Stimulated activated CD8-positive, alpha-beta memory T cell treated with anti-CD3 and anti-CD28 coated beads, Interleukin-4, amount 100 ng/mL, for 48 hours (primary cell): ENCODE measurements around the gene PSMC3IP.
"Not testable (repeated sequence)": the region's sequence is repeated elsewhere in the genome, so short reads cannot be mapped to it uniquely, and the experiment has no call there.

Experiments
- DNase-seq: peaks from one replicate; pipeline ENCODE4 v3.0.0-alpha.2; 2020

PSMC3IP gene

GRCh38 chr17:42577532-42578281 is at the start of gene PSMC3IP:
TSS of gene PSMC3IP (minus strand) at chr17:42577729. CDS start at chr17:42577686, 43 bp downstream.
- DNase-seq, result peak; percentile 97

- no peak for DNase-seq
These were observed 46.4 kb upstream of the PSMC3IP start for GRCh38 chr17:42623732-42624596.

- DNase-seq, result no peak
These were observed 45.7 kb upstream of the PSMC3IP start for GRCh38 chr17:42623271-42623670.

- DNase-seq, result not testable (repeated sequence)
These were observed 44.5 kb upstream of the PSMC3IP start for GRCh38 chr17:42621987-42622386.

GRCh38 chr17:42618442-42619150 is 41.1 kb upstream of the PSMC3IP start:
- no peak for DNase-seq

GRCh38 chr17:42617956-42618431 is 40.5 kb upstream of the PSMC3IP start:
- DNase-seq, result no peak

- DNase-seq, result no peak
These were observed 36.3 kb upstream of the PSMC3IP start for GRCh38 chr17:42613699-42614295.

GRCh38 chr17:42612013-42612412 is 34.5 kb upstream of the PSMC3IP start:
- DNase-seq, result no peak

GRCh38 chr17:42609814-42610801 is 32.6 kb upstream of the PSMC3IP start:
- DNase-seq, result peak; percentile 51

- peak; percentile 99 for DNase-seq
These were observed 31.8 kb upstream of the PSMC3IP start, which contains the start of the genes RETREG3 and TUBG1 for GRCh38 chr17:42609182-42609813. TSS of gene RETREG3 (minus strand) at chr17:42609374. CDS start at chr17:42609324, 50 bp downstream. TSS of gene TUBG1 (plus strand) at chr17:42609683. CDS start at chr17:42609738, 55 bp downstream.

- peak; percentile 49 for DNase-seq
These were observed 31.0 kb upstream of the PSMC3IP start for GRCh38 chr17:42608305-42609181.

- DNase-seq, result no peak
These were observed 30.2 kb upstream of the PSMC3IP start for GRCh38 chr17:42607769-42608168.

- DNase-seq, result no peak
These were observed 25.8 kb upstream of the PSMC3IP start for GRCh38 chr17:42603318-42603717.

- no peak for DNase-seq
These were observed 21.4 kb upstream of the PSMC3IP start for GRCh38 chr17:42598905-42599304.

GRCh38 chr17:42596386-42596785 is 18.9 kb upstream of the PSMC3IP start:
- no peak for DNase-seq

- DNase-seq, result no peak
These were observed 13.9 kb upstream of the PSMC3IP start for GRCh38 chr17:42591411-42591810.

- DNase-seq, result no peak
These were observed 13.4 kb upstream of the PSMC3IP start for GRCh38 chr17:42590886-42591285.

GRCh38 chr17:42586514-42587230 is 9.1 kb upstream of the PSMC3IP start:
- DNase-seq, result no peak

GRCh38 chr17:42585353-42585752 is 7.8 kb upstream of the PSMC3IP start:
- no peak for DNase-seq
